GM18909 (cell line): ENCODE measurements around the gene VPS37B.
"Not testable (repeated sequence)": the region's sequence is repeated elsewhere in the genome, so short reads cannot be mapped to it uniquely, and the experiment has no call there.

Experiments
- ATAC-seq: cut with Tn5 transposase; IDR thresholded peaks from one replicate; pipeline ENCODE4 v1.9.1; 2021; ENCODE audit warnings: mild to moderate bottlenecking; ENCODE audit not compliant: unreplicated experiment, poor library complexity

Gene VPS37B

GRCh38 chr12:122895704-122896636 is at the start of gene VPS37B:
TSS of gene VPS37B (minus strand) at chr12:122896124. CDS start at chr12:122896062, 62 bp downstream.
- peak; percentile 47 for ATAC-seq

- ATAC-seq = no peak
These were observed 49.0 kb upstream of the VPS37B start for GRCh38 chr12:122944605-122945592.

GRCh38 chr12:122943196-122943595 is 47.3 kb upstream of the VPS37B start:
- no peak for ATAC-seq

GRCh38 chr12:122942637-122943036 is 46.7 kb upstream of the VPS37B start:
- ATAC-seq = no peak

DNA sequence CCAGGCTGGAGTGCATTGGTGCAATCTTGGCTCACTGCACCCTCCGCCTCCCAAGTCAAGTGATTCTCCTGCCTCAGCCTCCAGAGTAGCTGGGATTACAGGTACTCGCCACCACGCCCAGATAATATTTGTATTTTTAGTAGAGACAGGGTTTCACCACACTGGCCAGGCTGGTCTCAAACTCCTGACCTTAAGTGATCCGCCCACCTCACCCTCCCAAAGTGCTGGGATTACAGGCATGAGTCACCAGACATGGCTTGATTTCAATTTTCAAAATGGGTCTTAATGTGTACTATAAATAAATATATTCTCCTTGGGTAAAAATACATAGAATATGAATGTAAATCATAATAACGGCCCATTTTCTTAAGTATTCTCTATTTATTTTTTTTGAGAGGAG is 45.4 kb upstream of the VPS37B start:
- not testable (repeated sequence) for ATAC-seq

- no peak for ATAC-seq
These were observed 43.2 kb upstream of the VPS37B start for GRCh38 chr12:122939125-122939524.

DNA sequence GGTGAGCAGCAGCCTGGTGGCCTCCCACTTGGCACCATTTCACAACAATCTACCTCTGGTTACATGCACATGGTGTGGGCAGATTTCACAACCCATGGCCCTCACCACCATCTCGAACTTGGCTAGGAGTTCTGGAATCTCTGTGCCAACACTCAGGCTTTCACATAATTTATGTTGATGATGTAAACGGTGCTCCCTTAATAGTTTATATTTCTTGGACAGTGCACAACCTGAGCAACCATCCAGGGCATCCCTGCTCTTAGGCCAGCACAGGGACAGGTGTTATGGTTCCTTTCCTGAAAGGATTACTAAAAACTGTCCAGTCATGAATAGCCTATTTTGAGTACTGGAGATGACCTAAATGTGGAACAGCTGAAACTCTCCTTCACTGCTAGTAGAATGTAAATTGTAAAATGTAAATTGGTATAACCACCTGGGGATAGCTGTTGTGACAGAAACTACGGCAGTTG is 41.7 kb upstream of the VPS37B start:
- no peak for ATAC-seq

GRCh38 chr12:122935318-122935717 is 39.4 kb upstream of the VPS37B start:
- no peak for ATAC-seq

DNA sequence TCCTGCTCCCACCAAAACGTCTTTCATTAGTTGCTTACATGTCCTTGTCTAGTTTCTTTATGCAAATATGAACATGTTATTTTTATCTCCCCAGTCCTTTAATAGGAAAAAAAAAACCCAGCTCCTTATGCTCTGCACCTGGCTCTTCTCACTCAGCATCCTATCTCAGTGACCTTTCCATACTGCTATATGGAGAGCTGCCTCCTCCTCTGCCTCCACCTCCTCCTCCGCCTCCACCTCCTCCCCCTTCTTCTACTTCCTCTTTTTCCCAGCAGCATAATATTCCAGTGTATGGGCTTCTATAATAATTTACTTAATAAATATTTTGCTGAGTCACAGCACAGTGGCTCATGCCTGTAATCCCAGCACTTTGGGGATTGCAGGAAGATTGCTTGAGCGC is 38.8 kb upstream of the VPS37B start:
- ATAC-seq = no peak

DNA sequence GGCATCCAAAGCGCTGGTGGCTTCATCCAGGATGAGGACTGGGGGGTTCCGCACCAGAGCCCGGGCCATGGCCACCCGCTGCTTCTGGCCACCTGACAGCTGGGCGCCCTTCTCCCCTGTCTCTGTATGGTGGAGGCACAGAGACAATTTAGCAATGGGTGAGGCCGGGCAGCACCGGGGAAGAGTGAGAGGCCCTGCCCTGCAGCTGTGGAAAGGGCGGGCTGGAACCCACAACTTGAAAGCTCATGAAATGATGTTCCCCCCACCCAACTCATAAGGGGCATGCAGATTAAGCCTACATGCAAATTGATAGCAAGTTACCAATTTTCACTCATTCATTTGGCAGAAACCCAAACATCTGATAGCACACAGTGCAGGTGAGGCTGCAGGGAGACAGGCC is 36.3 kb upstream of the VPS37B start:
- ATAC-seq = no peak

GRCh38 chr12:122929812-122930211 is 33.9 kb upstream of the VPS37B start:
- no peak for ATAC-seq

GRCh38 chr12:122929148-122929538 is 33.2 kb upstream of the VPS37B start:
- ATAC-seq = no peak

DNA sequence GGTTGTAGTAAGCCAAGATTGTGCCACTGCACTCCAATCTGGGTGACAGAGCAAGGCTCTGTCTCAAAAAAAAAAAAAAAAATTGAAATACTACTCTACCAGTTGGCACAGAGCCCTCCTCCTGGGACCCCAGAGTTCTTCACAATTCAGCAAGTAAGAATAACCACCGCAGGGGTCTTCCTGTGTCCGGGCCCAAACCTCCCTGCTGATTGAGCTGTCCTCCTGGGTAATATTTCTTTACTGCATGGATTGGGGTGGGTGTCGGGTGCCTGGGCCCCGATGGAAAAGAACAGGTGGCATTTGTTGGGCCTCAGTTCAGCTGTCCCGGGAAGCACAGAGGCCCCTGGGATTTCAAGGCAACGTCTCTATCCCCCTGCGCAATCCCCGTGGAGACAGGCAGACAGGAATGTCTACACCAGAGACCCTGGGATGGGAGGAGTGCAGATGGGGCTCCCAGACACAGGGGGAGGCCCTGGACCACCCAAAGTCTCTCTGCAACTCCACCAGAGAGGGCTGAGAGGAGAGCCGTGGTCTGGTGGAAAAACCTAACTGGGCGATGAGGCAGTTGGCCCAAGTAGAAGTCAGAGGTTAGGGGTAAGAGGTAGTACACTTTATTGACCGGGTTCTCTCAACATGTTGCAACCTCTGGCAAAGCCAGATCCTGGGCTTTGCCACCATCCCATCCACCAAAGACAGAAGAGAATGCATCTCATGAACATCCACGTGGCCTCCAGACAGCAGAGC is 32.7 kb upstream of the VPS37B start:
- no peak for ATAC-seq

DNA sequence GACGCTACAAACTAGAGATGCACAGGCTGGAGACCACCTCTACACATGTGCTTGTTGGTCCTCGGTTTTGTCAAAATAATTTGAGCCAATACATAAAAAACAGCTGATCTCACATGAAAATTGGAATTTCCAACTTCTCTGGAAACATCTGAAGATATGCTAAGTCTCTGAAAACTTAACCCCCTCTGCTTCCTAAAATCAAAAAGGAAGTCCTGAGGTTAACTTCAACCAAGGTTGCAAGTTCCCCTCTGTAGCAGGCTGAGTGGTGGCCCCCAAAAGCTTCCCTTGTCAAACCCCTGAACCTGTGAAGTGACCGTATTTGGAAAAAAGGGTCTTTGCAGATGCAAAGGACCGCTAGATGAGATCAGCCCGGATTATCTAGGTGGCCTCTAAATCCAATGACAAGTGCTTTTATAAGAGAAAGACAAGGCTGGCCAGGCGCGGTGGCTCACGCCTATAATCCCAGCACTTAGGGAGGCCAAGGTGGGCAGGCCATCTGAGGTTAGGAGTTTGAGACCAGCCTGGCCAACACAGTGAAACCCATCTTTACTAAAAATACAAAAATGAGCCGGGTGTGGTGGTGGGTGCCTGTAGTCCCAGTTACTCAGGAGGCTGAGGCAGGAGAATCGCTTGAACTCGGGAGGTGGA is 32.0 kb upstream of the VPS37B start:
- no peak for ATAC-seq

- no peak for ATAC-seq
These were observed 26.0 kb upstream of the VPS37B start for GRCh38 chr12:122921917-122922316.

DNA sequence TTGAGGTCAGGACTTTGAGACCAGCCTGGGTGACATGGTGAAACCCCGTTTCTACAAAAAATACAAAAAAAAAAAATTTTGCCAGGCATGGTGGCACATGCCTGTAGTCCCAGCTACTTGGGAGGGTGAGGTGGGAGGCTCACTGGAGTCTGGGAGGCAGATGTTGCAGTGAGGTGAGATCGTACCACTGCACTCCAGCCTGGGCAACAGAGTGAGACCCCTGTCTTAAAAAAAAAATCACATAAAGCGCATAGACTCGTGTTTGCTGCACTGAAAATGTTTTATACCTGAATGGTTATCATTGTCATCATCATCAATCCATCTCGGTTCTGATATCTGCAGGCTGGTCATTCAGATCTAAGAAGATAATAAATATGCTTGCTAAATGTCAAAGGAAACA is 24.8 kb upstream of the VPS37B start:
- ATAC-seq = no peak

DNA sequence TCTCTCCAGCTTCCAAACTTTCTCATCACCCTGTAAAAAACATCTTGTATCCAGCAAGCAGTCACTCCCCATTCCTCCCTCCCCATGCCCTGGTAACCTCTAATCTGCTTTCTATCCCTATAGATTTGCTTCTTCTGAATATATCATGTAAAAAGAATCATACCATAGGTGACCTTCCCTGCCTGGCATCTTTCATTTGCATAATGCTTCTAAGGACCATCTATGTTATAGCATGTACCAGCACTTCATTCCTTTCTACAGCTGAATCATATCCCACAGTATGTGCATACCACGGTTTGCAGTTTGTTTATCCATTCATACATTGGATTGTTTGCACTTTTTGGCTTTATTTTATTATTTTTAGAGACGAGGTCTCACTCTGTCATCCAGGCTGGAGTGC is 22.9 kb upstream of the VPS37B start:
- ATAC-seq = no peak

DNA sequence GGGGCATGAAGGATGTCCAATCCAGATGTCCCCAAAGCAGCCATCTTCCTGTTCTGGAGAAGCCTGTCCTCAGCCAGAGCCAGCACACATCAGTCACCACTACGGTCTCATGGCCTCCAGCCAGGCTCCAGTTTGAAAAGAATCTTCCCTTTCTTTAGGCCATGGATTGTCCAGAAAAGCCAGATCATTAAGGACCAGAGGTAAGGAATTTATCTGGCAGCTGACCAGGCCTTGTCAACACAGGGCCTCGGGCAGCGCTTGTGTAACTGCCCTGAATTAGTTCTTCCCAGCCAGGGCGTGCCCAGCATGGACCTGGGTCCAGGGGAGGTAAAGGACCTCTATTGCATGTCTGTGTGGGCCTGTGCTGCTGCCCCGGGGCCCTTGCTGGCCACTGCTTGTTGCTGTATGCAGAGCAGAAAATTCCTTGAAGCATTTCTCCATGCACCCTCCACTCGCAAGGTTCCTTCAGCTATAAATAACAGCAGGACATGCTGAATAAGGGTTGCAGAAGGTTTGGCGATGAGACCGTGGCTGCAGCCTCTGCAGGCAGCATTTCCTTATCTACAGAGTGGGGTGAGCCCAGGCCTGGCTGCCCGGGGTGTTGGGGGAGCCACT is 21.7 kb upstream of the VPS37B start:
- no peak for ATAC-seq
